Loucy (cell line): ENCODE measurements around the gene SBF2.
"Not testable (repeated sequence)": the region's sequence is repeated elsewhere in the genome, so short reads cannot be mapped to it uniquely, and the experiment has no call there.

Experiments
- H2AFZ ChIP-seq: fragments of 200-600 bp; sonication (generic); 2 replicates; pipeline ENCODE4 v1.6.0; 2016; ENCODE audit warnings: antibody characterized with exemption, mild to moderate bottlenecking, low read length, moderate library complexity
- H3F3A ChIP-seq: fragments of 200-600 bp; 2 replicates; pipeline ENCODE4 v1.6.0; 2016; ENCODE audit warnings: antibody characterized with exemption, low read depth, mild to moderate bottlenecking
- H3K27me3 ChIP-seq: fragments of 200-600 bp; sonication (generic); 2 replicates; pipeline ENCODE4 v1.6.1; 2014; ENCODE audit warnings: low read length, mild to moderate bottlenecking; ENCODE audit not compliant: insufficient read depth, poor library complexity, severe bottlenecking
- H3K36me3 ChIP-seq: fragments of 200-600 bp; sonication (generic); 2 replicates; pipeline ENCODE4 v1.6.1; 2016; ENCODE audit warnings: low read length; ENCODE audit not compliant: insufficient read depth
- H3K4me1 ChIP-seq: fragments of 200-600 bp; sonication (generic); 2 replicates; pipeline ENCODE4 v1.5.1; 2014; ENCODE audit warnings: low read length, mild to moderate bottlenecking; ENCODE audit not compliant: insufficient read depth, poor library complexity, severe bottlenecking
- H3K4me2 ChIP-seq: fragments of 200-600 bp; sonication (generic); 2 replicates; pipeline ENCODE4 v1.6.0; 2014; ENCODE audit warnings: antibody characterized with exemption, low read length, low read depth, mild to moderate bottlenecking; ENCODE audit not compliant: poor library complexity, severe bottlenecking
- H3K4me3 ChIP-seq: fragments of 200-600 bp; sonication (generic); 2 replicates; pipeline ENCODE4 v1.5.1; 2014; ENCODE audit warnings: low read length, mild to moderate bottlenecking, mixed read lengths; ENCODE audit not compliant: poor library complexity, severe bottlenecking
- H3K79me2 ChIP-seq: fragments of 200-600 bp; sonication (generic); 2 replicates; pipeline ENCODE4 v1.6.1; 2014; ENCODE audit warnings: low read length; ENCODE audit not compliant: insufficient read depth
- H3K9ac ChIP-seq: fragments of 200-600 bp; sonication (generic); 2 replicates; pipeline ENCODE4 v1.6.0; 2014; ENCODE audit warnings: mild to moderate bottlenecking, low read depth, low read length, moderate library complexity; ENCODE audit not compliant: poor library complexity, severe bottlenecking
- H3K9me2 ChIP-seq: fragments of 200-600 bp; sonication (generic); replicated peaks from 2 replicates; pipeline ENCODE4 v1.6.1; 2016; ENCODE audit warnings: low read depth, low read length, mixed read lengths
- H3K9me3 ChIP-seq: fragments of 200-600 bp; sonication (generic); 2 replicates; pipeline ENCODE4 v1.6.1; 2014; ENCODE audit warnings: mild to moderate bottlenecking, antibody characterized with exemption, low read length, low read depth; ENCODE audit not compliant: insufficient read depth
- H4K20me1 ChIP-seq: fragments of 200-600 bp; sonication (generic); 2 replicates; pipeline ENCODE4 v1.6.0; 2014; ENCODE audit warnings: antibody characterized with exemption, low read length, mild to moderate bottlenecking; ENCODE audit not compliant: insufficient read depth, poor library complexity, severe bottlenecking
- CTCF ChIP-seq: fragments of 200-600 bp; sonication (generic); conservative IDR thresholded peaks from 2 replicates; pipeline ENCODE4 v1.5.1; 2014; ENCODE audit warnings: mild to moderate bottlenecking, antibody characterized with exemption, low read length
- EZH2phosphoT487 ChIP-seq: fragments of 200-600 bp; IDR thresholded peaks from 2 replicates; pipeline ENCODE4 v1.6.1; 2018; ENCODE audit warnings: antibody characterized with exemption, mild to moderate bottlenecking, moderate library complexity, borderline replicate concordance

SBF2 gene

GRCh38 chr11:10261821-10262220 is 32.2 kb downstream of the SBF2 start:
- Histone ChIP-seq H3K79me2 (no peaks in the 10 kb centered on the region), H3K4me2 (no peak overlapping the region), H2AFZ (no peak overlapping the region), H4K20me1 (no peaks in the 10 kb centered on the region), H3F3A (no peaks in the 10 kb centered on the region), H3K36me3 (no peaks in the 10 kb centered on the region), H3K27me3 (no peaks in the 10 kb centered on the region), H3K4me1 (no peaks in the 10 kb centered on the region), H3K9me3 (no peaks in the 10 kb centered on the region), H3K4me3 (no peak overlapping the region), H3K9ac (no peak overlapping the region), H3K9me2 (no peaks in the 10 kb centered on the region)
- no peak for TF ChIP-seq CTCF
- TF ChIP-seq EZH2phosphoT487: no peak

DNA sequence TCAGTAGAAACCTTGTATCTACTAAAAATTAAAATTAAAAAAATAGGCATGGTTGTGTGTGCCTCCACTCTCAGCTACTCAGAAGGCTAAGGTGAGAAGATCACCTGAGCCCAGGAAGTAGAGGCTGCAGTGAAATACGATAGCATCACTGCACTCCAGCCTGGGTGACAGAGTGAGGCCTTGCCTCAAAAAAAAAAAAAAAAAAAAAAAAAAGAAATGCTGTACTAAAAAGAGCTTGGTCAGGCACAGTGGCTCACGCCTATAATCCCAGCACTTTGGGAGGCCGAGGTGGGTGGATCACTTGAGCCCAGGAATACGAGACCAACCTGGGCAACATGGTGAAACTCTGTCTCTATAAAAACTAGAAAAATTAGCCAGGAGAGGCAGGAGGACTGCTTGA is 36.5 kb downstream of the SBF2 start:
- no peak overlapping the region for H2AFZ ChIP-seq
- H3K36me3 ChIP-seq: no peaks in the 10 kb centered on the region
- H3F3A ChIP-seq: no peaks in the 10 kb centered on the region
- TF ChIP-seq EZH2phosphoT487 (no peak), CTCF (no peak)
- no peak overlapping the region for H3K9ac ChIP-seq
- no peaks in the 10 kb centered on the region for H3K27me3 ChIP-seq
- H3K4me2 ChIP-seq: no peak overlapping the region
- peaks cover 4% of the 10 kb centered on the region for H4K20me1 ChIP-seq
- H3K4me1 ChIP-seq: no peaks in the 10 kb centered on the region
- no peak overlapping the region for H3K4me3 ChIP-seq
- H3K9me3 ChIP-seq: no peaks in the 10 kb centered on the region
- H3K79me2 ChIP-seq: no peaks in the 10 kb centered on the region
- H3K9me2 ChIP-seq: no peaks in the 10 kb centered on the region

GRCh38 chr11:10255388-10256125 is 38.5 kb downstream of the SBF2 start:
- H3K27me3 ChIP-seq: no peaks in the 10 kb centered on the region
- H3K4me2 ChIP-seq: no peak overlapping the region
- no peaks in the 10 kb centered on the region for H3K36me3 ChIP-seq
- H4K20me1 ChIP-seq: peaks cover 4% of the 10 kb centered on the region
- no peak for TF ChIP-seq EZH2phosphoT487
- TF ChIP-seq CTCF: no peak
- H3K4me1 ChIP-seq: no peaks in the 10 kb centered on the region
- H3K4me3 ChIP-seq: no peak overlapping the region
- H3K79me2 ChIP-seq: no peaks in the 10 kb centered on the region
- no peaks in the 10 kb centered on the region for H3K9me3 ChIP-seq
- no peaks in the 10 kb centered on the region for H3F3A ChIP-seq
- H3K9ac ChIP-seq: no peak overlapping the region
- H3K9me2 ChIP-seq: no peaks in the 10 kb centered on the region
- H2AFZ ChIP-seq: no peak overlapping the region

GRCh38 chr11:10249448-10250131 is 44.4 kb downstream of the SBF2 start:
- not testable (repeated sequence) for H4K20me1 ChIP-seq, H3K27me3 ChIP-seq, H3K9ac ChIP-seq, H2AFZ ChIP-seq, H3K9me2 ChIP-seq, H3F3A ChIP-seq, H3K9me3 ChIP-seq, H3K4me1 ChIP-seq, H3K4me3 ChIP-seq, H3K79me2 ChIP-seq, H3K4me2 ChIP-seq, H3K36me3 ChIP-seq
